ENCODE measurements around the gene KLF1. TPM values are rescaled to one million over a fixed set of nuclear protein-coding genes. Genes with fewer than 3 reads are reported as not detected.

KLF1 gene
- total and polyA plus RNA-seq, 2 donors (not counting 1 experiment from before 2014, with no cell fraction given): not detected

DNA sequence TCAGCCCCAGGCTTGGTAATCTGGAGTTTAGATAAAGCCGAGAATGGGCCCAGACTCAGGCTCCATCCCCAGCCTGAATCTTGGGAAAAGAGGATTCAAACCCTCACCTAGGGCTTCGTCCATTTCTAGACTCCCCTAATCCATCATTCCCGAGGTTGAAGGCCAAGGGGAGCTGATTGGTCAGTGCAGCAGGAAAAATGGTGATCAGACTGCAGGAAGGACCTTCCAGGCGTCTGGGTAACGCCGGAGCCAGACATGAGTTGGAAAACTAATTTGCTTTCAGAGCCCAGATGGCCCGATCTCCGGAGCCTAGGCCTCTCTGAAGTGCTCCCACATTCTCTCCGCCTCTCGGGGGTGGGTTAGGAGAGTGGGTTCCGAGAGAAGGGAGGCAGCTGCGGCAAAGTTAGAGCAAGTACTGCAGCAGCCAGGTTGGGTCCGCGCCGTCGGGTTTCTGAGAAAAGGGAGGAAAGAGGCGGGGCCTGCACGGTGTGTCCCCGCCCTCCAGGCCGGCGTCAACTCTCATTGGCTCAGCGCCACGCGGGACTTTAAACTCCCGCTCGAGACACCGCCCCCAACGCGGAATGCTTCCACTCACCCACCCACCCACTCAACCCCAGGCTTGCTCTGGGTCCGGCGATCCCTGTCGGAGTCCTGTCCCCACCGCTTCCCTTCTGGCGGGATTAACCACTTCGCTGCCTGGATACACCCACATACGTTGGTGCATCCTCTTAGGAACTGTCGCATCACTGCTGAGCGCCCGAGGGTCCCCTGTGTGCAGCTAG lies 51.8 kb downstream of the KLF1 start:
- Histone ChIP-seq H3K27me3 (ENCODE audit: control insufficient read depth, insufficient read depth, low read length) (peaks cover 63% of the 10 kb centered on the region), H3K9me3 (ENCODE audit: control insufficient read depth, insufficient read depth, low read depth, low read length) (no peaks in the 10 kb centered on the region), H2AFZ (ENCODE audit: low read length) (no peak overlapping the region), H3K4me1 (ENCODE audit: control insufficient read depth, extremely low read depth, insufficient read depth, low read length) (no peaks in the 10 kb centered on the region), H4K20me1 (ENCODE audit: control insufficient read depth, extremely low read depth, insufficient read depth, low read length) (no peaks in the 10 kb centered on the region), H3K27ac (ENCODE audit: insufficient read depth, low read length) (no peak overlapping the region), H3K9ac (ENCODE audit: insufficient read depth, low read length) (no peak overlapping the region), H3K4me2 (ENCODE audit: extremely low read depth, insufficient read depth, low read length) (no peak overlapping the region), H3K36me3 (ENCODE audit: control insufficient read depth, insufficient read depth, low read length) (no peaks in the 10 kb centered on the region), H3K4me3 (replicated peaks in 1 of 4; ENCODE audit: control extremely low read depth in 1 of 4, insufficient read depth in 1 of 4, low read depth in 3 of 4, low read length in 4 of 4) (no peak overlapping the region), H3K79me2 (ENCODE audit: control insufficient read depth, insufficient read depth, low read length) (no peaks in the 10 kb centered on the region)
- peak; percentile 94 for TF ChIP-seq EZH2 (IDR thresholded peaks at IDR 0.05; ENCODE audit: low read length, missing control alignments)
- TF ChIP-seq, protein P1, sequence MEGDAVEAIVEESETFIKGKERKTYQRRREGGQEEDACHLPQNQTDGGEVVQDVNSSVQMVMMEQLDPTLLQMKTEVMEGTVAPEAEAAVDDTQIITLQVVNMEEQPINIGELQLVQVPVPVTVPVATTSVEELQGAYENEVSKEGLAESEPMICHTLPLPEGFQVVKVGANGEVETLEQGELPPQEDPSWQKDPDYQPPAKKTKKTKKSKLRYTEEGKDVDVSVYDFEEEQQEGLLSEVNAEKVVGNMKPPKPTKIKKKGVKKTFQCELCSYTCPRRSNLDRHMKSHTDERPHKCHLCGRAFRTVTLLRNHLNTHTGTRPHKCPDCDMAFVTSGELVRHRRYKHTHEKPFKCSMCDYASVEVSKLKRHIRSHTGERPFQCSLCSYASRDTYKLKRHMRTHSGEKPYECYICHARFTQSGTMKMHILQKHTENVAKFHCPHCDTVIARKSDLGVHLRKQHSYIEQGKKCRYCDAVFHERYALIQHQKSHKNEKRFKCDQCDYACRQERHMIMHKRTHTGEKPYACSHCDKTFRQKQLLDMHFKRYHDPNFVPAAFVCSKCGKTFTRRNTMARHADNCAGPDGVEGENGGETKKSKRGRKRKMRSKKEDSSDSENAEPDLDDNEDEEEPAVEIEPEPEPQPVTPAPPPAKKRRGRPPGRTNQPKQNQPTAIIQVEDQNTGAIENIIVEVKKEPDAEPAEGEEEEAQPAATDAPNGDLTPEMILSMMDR (conservative IDR thresholded peaks at IDR 0.05 in 1 of 2, IDR thresholded peaks at IDR 0.05 in 1 of 2; ENCODE audit: low read depth in 1 of 2, low read length in 2 of 2): no peak
- no peak for DNase-seq (ENCODE audit: low read depth in 2 of 2)

DNA sequence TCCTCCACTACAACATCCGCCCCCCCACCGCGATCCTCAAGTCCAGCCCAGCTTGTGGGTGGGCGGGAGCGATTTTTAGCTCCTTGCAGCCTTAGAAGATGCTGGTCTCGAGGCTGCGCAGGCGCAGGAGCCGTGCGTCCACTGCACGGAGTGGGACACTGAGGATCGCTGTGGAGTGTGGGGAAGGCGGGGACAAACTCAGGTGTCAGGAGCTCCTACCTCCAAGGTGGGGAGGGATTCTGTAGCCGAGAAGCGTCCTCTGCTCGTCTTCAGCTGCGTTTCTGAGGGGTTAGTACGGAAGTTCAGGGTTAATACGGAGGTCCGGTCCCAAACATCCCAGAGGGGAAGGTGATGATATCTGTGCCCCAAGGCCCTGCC lies 52.4 kb downstream of the KLF1 start, which contains the start of gene RTBDN:
TSS of gene RTBDN (minus strand) at position 14 of the 378 bp plus-strand sequence. CDS start 4,600 bp downstream, outside the sequence.
- H3K4me2 ChIP-seq (ENCODE audit: extremely low read depth, insufficient read depth, low read length): peak within 1 kb of the TSS; percentile 78
- H2AFZ ChIP-seq (ENCODE audit: low read length): no peak within 1 kb of the TSS
- no peaks in the 10 kb centered on the region for H3K79me2 ChIP-seq (ENCODE audit: control insufficient read depth, insufficient read depth, low read length)
- H3K9ac ChIP-seq (ENCODE audit: insufficient read depth, low read length): no peak within 1 kb of the TSS
- no peaks in the 10 kb centered on the region for H3K9me3 ChIP-seq (ENCODE audit: control insufficient read depth, insufficient read depth, low read depth, low read length)
- H3K27me3 ChIP-seq (ENCODE audit: control insufficient read depth, insufficient read depth, low read length): peaks cover 59% of the 10 kb centered on the region
- DNase-seq (ENCODE audit: low read depth in 2 of 2): no peak
- no peak within 1 kb of the TSS for H3K27ac ChIP-seq (ENCODE audit: insufficient read depth, low read length)
- H3K4me1 ChIP-seq (ENCODE audit: control insufficient read depth, extremely low read depth, insufficient read depth, low read length): no peaks in the 10 kb centered on the region
- no peak for TF ChIP-seq EZH2 (IDR thresholded peaks at IDR 0.05; ENCODE audit: low read length, missing control alignments)
- TF ChIP-seq, protein P1 (conservative IDR thresholded peaks at IDR 0.05 in 1 of 2, IDR thresholded peaks at IDR 0.05 in 1 of 2; ENCODE audit: low read depth in 1 of 2, low read length in 2 of 2): no peak
- no peaks in the 10 kb centered on the region for H4K20me1 ChIP-seq (ENCODE audit: control insufficient read depth, extremely low read depth, insufficient read depth, low read length)
- peak within 1 kb of the TSS in 3 of 4 experiments; percentile 17 to 45 (median 25) for H3K4me3 ChIP-seq (replicated peaks in 1 of 4; ENCODE audit: control extremely low read depth in 1 of 4, insufficient read depth in 1 of 4, low read depth in 3 of 4, low read length in 4 of 4)
- H3K36me3 ChIP-seq (ENCODE audit: control insufficient read depth, insufficient read depth, low read length): no peaks in the 10 kb centered on the region

Other genes starting within 250 kb of the KLF1 start
- 33.1 and 36.0 TPM in 2 replicates for gene MAN2B1, start 220.5 kb downstream of the KLF1 start, total RNA-seq
- 28.3 and 30.7 TPM in 2 replicates for gene MAN2B1, start 220.5 kb downstream of the KLF1 start, polyA plus RNA-seq
- 8.7 and 11.7 TPM in 2 replicates for gene WDR83, start 220.4 kb downstream of the KLF1 start, total RNA-seq
- 4.1 and 5.1 TPM in 2 replicates for gene WDR83, start 220.4 kb downstream of the KLF1 start, polyA plus RNA-seq
- 56.5 and 60.4 TPM in 2 replicates for gene DHPS, start 205.3 kb downstream of the KLF1 start, total RNA-seq
- gene DHPS, start 205.3 kb downstream of the KLF1 start, polyA plus RNA-seq: 43.2 and 52.2 TPM in 2 replicates
- not detected in 2 replicates for gene GNG14, start 199.2 kb downstream of the KLF1 start, total RNA-seq
- not detected in 2 replicates for gene GNG14, start 199.2 kb downstream of the KLF1 start, polyA plus RNA-seq
- 3.1 and 3.3 TPM in 2 replicates for gene FBXW9, start 190.6 kb downstream of the KLF1 start, total RNA-seq
- 3.3 and 4.4 TPM in 2 replicates for gene FBXW9, start 190.6 kb downstream of the KLF1 start, polyA plus RNA-seq
- gene TNPO2, start 163.3 kb downstream of the KLF1 start, total RNA-seq: 28.2 and 36.0 TPM in 2 replicates
- gene TNPO2, start 163.3 kb downstream of the KLF1 start, polyA plus RNA-seq: 52.5 and 75.0 TPM in 2 replicates
- 117 and 186 TPM in 2 replicates for gene TRIR, start 152.5 kb downstream of the KLF1 start, total RNA-seq
- 155 and 199 TPM in 2 replicates for gene TRIR, start 152.5 kb downstream of the KLF1 start, polyA plus RNA-seq
- 94.1 and 95.3 TPM in 2 replicates for gene GET3, start 149.7 kb downstream of the KLF1 start, total RNA-seq
- 123 and 208 TPM in 2 replicates for gene GET3, start 149.7 kb downstream of the KLF1 start, polyA plus RNA-seq
- gene BEST2, start 135.4 kb downstream of the KLF1 start, total RNA-seq: not detected in 2 replicates
- gene BEST2, start 135.4 kb downstream of the KLF1 start, polyA plus RNA-seq: not detected in 2 replicates
- gene HOOK2, start 111.6 kb downstream of the KLF1 start, total RNA-seq: 16.4 and 26.6 TPM in 2 replicates
- gene HOOK2, start 111.6 kb downstream of the KLF1 start, polyA plus RNA-seq: 6.6 TPM in 2 replicates
- 108 and 118 TPM in 2 replicates for gene JUNB, start 95.7 kb downstream of the KLF1 start, total RNA-seq
- gene JUNB, start 95.7 kb downstream of the KLF1 start, polyA plus RNA-seq: 20.2 and 93.3 TPM in 2 replicates
- gene PRDX2, start 85.4 kb downstream of the KLF1 start, total RNA-seq: 166 and 228 TPM in 2 replicates
- gene PRDX2, start 85.4 kb downstream of the KLF1 start, polyA plus RNA-seq: 186 and 294 TPM in 2 replicates
- 0.51 TPM in 1 of 2 replicates, not detected in the other for gene THSD8, start 85.1 kb downstream of the KLF1 start, total RNA-seq
- gene THSD8, start 85.1 kb downstream of the KLF1 start, polyA plus RNA-seq: 2.8 TPM in 1 of 2 replicates, not detected in the other
- gene RNASEH2A, start 80.6 kb downstream of the KLF1 start, total RNA-seq: 3.1 and 8.9 TPM in 2 replicates
- gene RNASEH2A, start 80.6 kb downstream of the KLF1 start, polyA plus RNA-seq: 14.3 and 51.3 TPM in 2 replicates
- gene RTBDN, start 52.6 kb downstream of the KLF1 start, total RNA-seq: not detected in 2 replicates
- not detected in 2 replicates for gene RTBDN, start 52.6 kb downstream of the KLF1 start, polyA plus RNA-seq
- 0.26 and 1.3 TPM in 2 replicates for gene MAST1, start 48.7 kb downstream of the KLF1 start, total RNA-seq
- 0.20 and 0.30 TPM in 2 replicates for gene MAST1, start 48.7 kb downstream of the KLF1 start, polyA plus RNA-seq
- 23.4 and 26.6 TPM in 2 replicates for gene DNASE2, start 5.8 kb downstream of the KLF1 start, total RNA-seq
- gene DNASE2, start 5.8 kb downstream of the KLF1 start, polyA plus RNA-seq: 24.1 and 25.1 TPM in 2 replicates
- gene GCDH, start 4.0 kb upstream of the KLF1 start, total RNA-seq: 11.8 and 18.0 TPM in 2 replicates
- gene GCDH, start 4.0 kb upstream of the KLF1 start, polyA plus RNA-seq: 10.3 and 15.5 TPM in 2 replicates
- not detected in 2 replicates for gene SYCE2, start 32.1 kb upstream of the KLF1 start, total RNA-seq
- 0.19 and 0.40 TPM in 2 replicates for gene SYCE2, start 32.1 kb upstream of the KLF1 start, polyA plus RNA-seq
- gene FARSA, start 46.5 kb upstream of the KLF1 start, total RNA-seq: 38.6 and 49.6 TPM in 2 replicates
- gene FARSA, start 46.5 kb upstream of the KLF1 start, polyA plus RNA-seq: 23.5 and 37.9 TPM in 2 replicates
- gene CALR, start 51.4 kb upstream of the KLF1 start, total RNA-seq: 839 and 1,447 TPM in 2 replicates
- gene CALR, start 51.4 kb upstream of the KLF1 start, polyA plus RNA-seq: 2,698 and 2,757 TPM in 2 replicates
- gene RAD23A, start 58.7 kb upstream of the KLF1 start, total RNA-seq: 51.1 and 72.2 TPM in 2 replicates
- gene RAD23A, start 58.7 kb upstream of the KLF1 start, polyA plus RNA-seq: 46.2 and 62.5 TPM in 2 replicates
- 17.7 and 19.7 TPM in 2 replicates for gene GADD45GIP1, start 70.0 kb upstream of the KLF1 start, total RNA-seq
- 19.5 and 28.2 TPM in 2 replicates for gene GADD45GIP1, start 70.0 kb upstream of the KLF1 start, polyA plus RNA-seq
- not detected in 2 replicates for gene DAND5, start 82.4 kb upstream of the KLF1 start, total RNA-seq
- 0.03 TPM in 1 of 2 replicates, not detected in the other for gene DAND5, start 82.4 kb upstream of the KLF1 start, polyA plus RNA-seq
- gene NFIX, start 108.3 kb upstream of the KLF1 start, total RNA-seq: 55.2 and 74.8 TPM in 2 replicates
- 35.7 and 75.9 TPM in 2 replicates for gene NFIX, start 108.3 kb upstream of the KLF1 start, polyA plus RNA-seq
- gene LYL1, start 215.7 kb upstream of the KLF1 start, total RNA-seq: under 0.01 and 1.2 TPM in 2 replicates
- 0.26 and 0.30 TPM in 2 replicates for gene LYL1, start 215.7 kb upstream of the KLF1 start, polyA plus RNA-seq
- 20.3 and 21.8 TPM in 2 replicates for gene TRMT1, start 229.5 kb upstream of the KLF1 start, total RNA-seq
- gene TRMT1, start 229.5 kb upstream of the KLF1 start, polyA plus RNA-seq: 12.2 and 17.9 TPM in 2 replicates
- 24.7 and 31.9 TPM in 2 replicates for gene NACC1, start 231.1 kb upstream of the KLF1 start, total RNA-seq
- 33.5 and 64.7 TPM in 2 replicates for gene NACC1, start 231.1 kb upstream of the KLF1 start, polyA plus RNA-seq